Stimulated activated naive B cell treated with anti-CD40 and anti-IgM and Interleukin-4, amounts not matched to agents 10 μg/mL and 1 μg/mL and 100 μg/mL, for 72 hours (primary cell): ENCODE measurements around the gene STAT2.
A peak's percentile ranks its signal among the peaks of the same experiment; 100 is the strongest.
"Not testable (repeated sequence)": the region's sequence is repeated elsewhere in the genome, so short reads cannot be mapped to it uniquely, and the experiment has no call there.

ENCODE experiments used
- ATAC-seq, 2 donors: fragments of 150-1000 bp; cut with Tn5 transposase; replicated peaks; 2 replicates each; pipeline ENCODE4 v1.10.0; 2021; ENCODE audit warnings: moderate library complexity in 1 of 2
- DNase-seq: peaks from one replicate; pipeline ENCODE4 v3.0.0; 2021
- H3K27ac Mint-ChIP-seq: one replicate; pipeline ENCODE4 v1.8.0; 2022; ENCODE audit warnings: mild to moderate bottlenecking, mixed read lengths
- H3K27me3 Mint-ChIP-seq, 2 donors: one replicate each; pipeline ENCODE4 v1.8.0; 2022; ENCODE audit warnings: mixed read lengths in 2 of 2
- H3K36me3 Mint-ChIP-seq, 2 donors: one replicate each; pipeline ENCODE4 v1.8.0; 2022; ENCODE audit warnings: mixed read lengths in 2 of 2, mild to moderate bottlenecking in 1 of 2
- H3K4me1 Mint-ChIP-seq, 2 donors: one replicate each; pipeline ENCODE4 v1.8.0; 2022; ENCODE audit warnings: mixed read lengths in 2 of 2, mild to moderate bottlenecking in 1 of 2
- H3K4me3 Mint-ChIP-seq, 2 donors: one replicate each; pipeline ENCODE4 v1.8.0; 2022; ENCODE audit warnings: mild to moderate bottlenecking in 2 of 2, mixed read lengths in 2 of 2, moderate library complexity in 1 of 2
- H3K9me3 Mint-ChIP-seq, 2 donors: one replicate each; pipeline ENCODE4 v1.8.0; 2022; ENCODE audit warnings: mixed read lengths in 2 of 2, mild to moderate bottlenecking in 1 of 2

Gene STAT2

DNA sequence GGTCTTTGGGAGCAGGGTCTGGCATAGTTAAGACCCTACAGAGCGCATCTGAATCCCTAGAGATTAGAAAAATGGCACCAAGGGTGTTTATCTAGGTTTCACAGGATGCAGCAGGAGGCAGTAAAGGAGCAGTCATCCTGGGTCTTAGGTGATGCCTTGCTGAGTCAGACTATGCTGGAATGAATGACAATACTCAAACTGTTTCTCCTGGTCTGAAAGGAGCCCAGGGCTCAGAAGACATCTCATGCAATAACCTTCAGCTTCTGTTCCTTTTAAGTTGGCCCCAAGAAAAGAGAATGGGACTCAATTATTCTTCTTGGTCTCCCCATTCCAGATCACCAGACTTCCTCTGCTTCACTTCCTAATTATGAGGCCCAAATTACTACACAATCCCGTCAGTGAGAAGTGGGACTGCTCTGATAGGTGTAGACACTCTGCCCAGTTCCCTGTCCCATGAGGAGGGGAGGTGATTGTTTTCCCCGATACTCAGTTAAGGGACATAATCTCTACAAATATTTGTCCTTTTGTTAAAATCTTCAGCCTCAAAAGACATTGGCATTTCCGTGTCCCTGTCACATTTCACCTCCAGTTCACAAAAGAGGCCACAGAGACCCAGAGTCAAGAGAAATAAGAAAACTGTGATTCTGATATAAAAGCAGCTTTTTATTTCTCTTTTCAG is 17.5 kb upstream of the STAT2 start:
- H3K36me3 Mint-ChIP-seq, result no peaks in the 10 kb centered on the region
- H3K4me3 Mint-ChIP-seq, result no peak overlapping the region
- ATAC-seq, result peak in 1 of 2 donors; percentile 19
- peaks cover 20 to 47% of the 10 kb centered on the region in 2 donors for H3K4me1 Mint-ChIP-seq
- DNase-seq, result no peak
- H3K27me3 Mint-ChIP-seq, result no peaks in the 10 kb centered on the region
- peak overlapping the region; percentile 90 for H3K27ac Mint-ChIP-seq
- peaks cover 6% of the 10 kb centered on the region in 2 donors for H3K9me3 Mint-ChIP-seq

DNA sequence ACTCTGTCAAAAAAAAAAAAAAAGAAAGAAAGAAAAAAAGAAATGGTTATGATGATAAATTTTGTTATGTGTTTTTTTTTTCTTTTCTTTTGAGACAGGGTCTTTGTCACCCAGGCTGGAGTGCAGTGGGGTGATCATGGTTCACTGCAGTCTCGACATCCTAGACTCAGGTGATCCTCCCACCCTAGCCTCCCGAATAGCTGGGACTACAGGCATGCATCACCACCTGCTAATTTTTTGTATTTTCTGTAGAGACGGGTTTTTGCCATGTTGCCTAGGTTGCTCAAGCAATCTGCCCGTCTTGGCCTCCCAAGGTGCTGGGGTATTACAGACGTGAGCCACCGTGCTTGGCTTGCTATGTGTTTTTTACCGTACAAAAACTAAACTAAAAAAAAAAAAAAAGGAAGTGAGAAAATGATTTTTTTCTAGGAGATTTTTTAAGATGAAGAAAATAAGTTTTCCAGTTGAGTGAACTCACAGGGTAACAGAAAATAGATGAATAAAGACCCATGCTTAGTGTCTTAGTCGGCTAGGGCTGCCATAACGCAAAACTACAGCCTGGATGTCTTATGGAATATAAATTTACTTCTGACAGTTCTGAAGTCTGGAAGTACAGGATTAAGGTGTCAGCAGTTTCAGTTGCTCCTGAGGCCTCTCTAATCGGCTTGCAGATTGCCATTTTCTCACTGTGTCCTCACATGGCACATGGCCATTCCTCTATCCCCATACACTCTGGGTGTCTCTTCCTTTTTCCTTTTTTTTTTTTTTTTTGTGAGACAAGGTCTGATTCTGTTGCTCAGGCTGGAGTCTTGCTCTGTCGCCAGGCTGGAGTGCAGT is 15.9 kb upstream of the STAT2 start:
- Mint-ChIP-seq H3K27me3 (no peaks in the 10 kb centered on the region), H3K9me3 (peaks cover 6% of the 10 kb centered on the region in 2 donors), H3K27ac (peak overlapping the region; percentile 90), H3K4me1 (peaks cover 20 to 47% of the 10 kb centered on the region in 2 donors), H3K36me3 (no peaks in the 10 kb centered on the region), H3K4me3 (peak overlapping the region; percentile 13 to 73)
- ATAC-seq, result peak; percentile 88 to 93
- DNase-seq, result peak; percentile 60

DNA sequence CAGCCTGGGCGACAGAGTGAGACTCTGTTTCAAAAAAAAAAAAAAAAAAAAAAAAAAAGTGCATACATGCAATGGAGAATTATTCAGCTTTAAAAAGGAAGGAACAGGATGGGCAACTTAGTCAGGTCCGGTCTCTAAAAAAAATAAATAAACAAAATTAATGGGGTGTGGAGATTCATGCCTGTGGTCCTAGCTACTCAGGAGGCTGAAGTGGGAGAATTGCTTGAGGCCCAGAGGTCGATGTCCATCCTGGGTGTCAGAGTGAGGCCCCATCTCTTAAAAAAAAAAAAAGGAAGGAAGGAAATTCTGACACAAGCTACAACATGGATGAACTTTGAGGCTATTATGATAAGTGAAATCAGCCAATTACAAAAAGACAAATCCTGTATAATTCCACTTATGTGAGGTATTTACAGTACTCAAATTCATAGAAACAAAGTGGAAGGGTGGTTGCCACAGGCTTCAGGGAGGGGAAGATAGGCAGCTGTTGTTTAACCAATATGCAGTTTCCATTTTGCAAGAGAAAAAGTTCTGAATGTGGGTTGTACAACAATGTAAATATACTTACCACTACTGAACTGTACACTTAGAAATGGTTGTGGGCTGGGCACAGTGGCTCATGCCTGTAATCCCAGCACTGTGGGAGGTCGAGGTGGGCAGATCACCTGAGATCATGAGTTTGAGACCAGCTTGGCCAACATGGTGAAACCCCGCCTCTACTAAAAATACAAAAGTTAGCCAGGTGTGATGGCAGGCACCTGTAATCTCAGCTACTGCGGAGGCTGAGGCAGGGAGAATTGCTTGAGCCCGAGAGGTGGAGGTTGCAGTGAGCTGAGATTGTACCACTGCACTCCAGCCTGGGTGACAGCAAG is 15.1 kb upstream of the STAT2 start:
- no peak for DNase-seq
- Mint-ChIP-seq H3K36me3 (no peaks in the 10 kb centered on the region), H3K27ac (peak overlapping the region; percentile 90), H3K27me3 (no peaks in the 10 kb centered on the region), H3K4me1 (peaks cover 20 to 47% of the 10 kb centered on the region in 2 donors), H3K4me3 (peak overlapping the region; percentile 63 to 73), H3K9me3 (peaks cover 6% of the 10 kb centered on the region in 2 donors)
- peak; percentile 47 to 55 for ATAC-seq

DNA sequence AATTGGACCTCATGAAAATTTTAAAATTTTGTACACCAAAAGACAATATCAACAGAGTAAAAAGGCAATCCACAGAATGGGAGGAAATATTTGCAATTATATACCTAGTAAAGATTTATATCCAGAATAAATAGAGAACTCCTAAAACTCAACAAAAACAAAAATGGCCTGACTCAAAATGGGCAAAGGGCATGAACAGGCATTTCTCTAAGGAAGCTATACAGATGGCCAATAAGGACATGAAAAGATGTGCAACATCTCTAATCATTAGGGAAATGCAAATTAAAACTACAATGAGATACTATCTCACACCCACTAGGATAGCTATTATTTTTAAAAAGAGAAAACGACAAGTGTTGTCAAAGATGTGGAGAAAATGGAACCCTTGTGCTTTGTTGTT is 13.6 kb upstream of the STAT2 start:
- Mint-ChIP-seq H3K27me3 (no peaks in the 10 kb centered on the region), H3K27ac (no peak overlapping the region), H3K9me3 (peaks cover 6% of the 10 kb centered on the region in 2 donors), H3K36me3 (no peaks in the 10 kb centered on the region), H3K4me3 (no peak overlapping the region), H3K4me1 (peaks cover 20 to 47% of the 10 kb centered on the region in 2 donors)
- no peak for DNase-seq
- ATAC-seq, result no peak

DNA sequence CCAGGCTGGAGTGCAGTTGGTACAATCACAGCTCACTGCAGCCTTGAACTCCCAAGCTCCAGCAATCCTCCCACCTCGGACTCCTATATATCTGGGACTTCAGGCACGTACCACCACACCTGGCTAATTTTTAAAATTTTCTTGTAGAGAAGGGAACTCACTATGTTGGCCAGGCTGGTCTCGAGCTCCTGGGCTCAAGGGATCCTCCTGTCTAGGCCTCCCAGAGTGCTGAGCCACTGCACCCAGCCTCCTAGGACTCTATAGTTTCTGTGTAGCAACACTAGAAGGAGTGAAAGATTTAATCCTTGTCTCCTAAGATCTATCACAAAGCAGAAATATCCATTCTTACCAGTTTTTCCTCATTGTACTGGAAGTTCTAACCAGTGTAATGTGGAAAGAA is 7.0 kb upstream of the STAT2 start:
- H3K27ac Mint-ChIP-seq, result peak overlapping the region; percentile 20
- H3K4me3 Mint-ChIP-seq, result no peak overlapping the region

DNA sequence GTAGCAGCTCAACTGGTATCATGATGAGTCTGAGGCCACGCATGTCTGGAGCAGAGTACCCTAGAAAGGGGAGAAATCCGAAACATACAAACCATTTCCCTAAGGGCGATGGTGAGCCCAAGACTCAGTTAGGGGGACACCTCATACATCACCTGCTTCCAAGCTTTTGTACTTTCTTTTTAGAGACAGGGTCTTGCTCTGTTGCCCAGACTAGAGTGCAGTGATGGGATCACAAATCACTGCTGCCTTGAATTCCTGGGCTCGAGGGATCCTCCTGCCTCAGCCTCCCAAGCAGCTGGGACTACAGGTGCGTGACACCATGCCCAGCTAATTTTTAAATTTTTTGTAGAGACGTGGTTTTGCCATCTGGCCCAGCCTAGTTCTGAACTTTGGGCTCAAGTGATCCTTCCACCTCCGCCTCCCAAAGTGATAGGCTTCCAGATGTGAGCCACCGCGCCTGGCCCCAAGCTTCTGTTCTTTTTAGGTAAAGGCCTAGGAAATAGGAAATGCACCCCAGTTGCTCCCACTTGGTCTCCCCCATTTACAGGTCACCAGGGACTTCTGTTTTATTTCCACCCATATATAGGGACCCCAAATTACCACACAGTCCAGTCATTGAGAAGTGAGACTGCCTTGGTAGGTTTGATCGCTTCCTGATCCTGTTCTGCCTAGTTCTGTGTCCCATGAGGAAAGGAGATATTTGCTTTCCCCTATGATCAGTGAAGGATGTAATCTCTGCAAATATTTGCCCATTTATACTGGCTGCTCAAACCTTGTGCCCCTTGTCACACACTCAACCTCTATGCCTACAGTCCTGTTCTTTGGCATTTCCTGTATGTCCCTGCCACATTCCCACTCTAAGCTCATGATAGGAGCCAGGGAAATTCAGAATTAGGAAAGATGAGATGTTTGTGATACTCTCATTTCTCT is 2.5 kb upstream of the STAT2 start, which contains the start of gene APOF:
Gene APOF, minus strand, starts transcription at position 728 of the 930 bp plus-strand sequence. Its CDS starts 112 bp downstream, at position 616.
- H3K9me3 Mint-ChIP-seq, result no peaks in the 10 kb centered on the region
- DNase-seq, result no peak
- H3K4me3 Mint-ChIP-seq, result peak within 1 kb of the TSS in 1 of 2 donors; percentile 97
- ATAC-seq, result no peak
- no peaks in the 10 kb centered on the region for H3K36me3 Mint-ChIP-seq
- no peaks in the 10 kb centered on the region for H3K27me3 Mint-ChIP-seq
- H3K27ac Mint-ChIP-seq, result peak within 1 kb of the TSS; percentile 80
- peaks cover 16 to 33% of the 10 kb centered on the region in 2 donors for H3K4me1 Mint-ChIP-seq

More for the DNA sequence above, 7.0 kb upstream of the STAT2 start:
- Mint-ChIP-seq H3K9me3 (no peaks in the 10 kb centered on the region), H3K4me1 (peaks cover 3 to 12% of the 10 kb centered on the region in 2 donors), H3K27me3 (no peaks in the 10 kb centered on the region), H3K36me3 (no peaks in the 10 kb centered on the region)
- ATAC-seq (peak in 1 of 2 donors; percentile 20), DNase-seq (no peak)

DNA sequence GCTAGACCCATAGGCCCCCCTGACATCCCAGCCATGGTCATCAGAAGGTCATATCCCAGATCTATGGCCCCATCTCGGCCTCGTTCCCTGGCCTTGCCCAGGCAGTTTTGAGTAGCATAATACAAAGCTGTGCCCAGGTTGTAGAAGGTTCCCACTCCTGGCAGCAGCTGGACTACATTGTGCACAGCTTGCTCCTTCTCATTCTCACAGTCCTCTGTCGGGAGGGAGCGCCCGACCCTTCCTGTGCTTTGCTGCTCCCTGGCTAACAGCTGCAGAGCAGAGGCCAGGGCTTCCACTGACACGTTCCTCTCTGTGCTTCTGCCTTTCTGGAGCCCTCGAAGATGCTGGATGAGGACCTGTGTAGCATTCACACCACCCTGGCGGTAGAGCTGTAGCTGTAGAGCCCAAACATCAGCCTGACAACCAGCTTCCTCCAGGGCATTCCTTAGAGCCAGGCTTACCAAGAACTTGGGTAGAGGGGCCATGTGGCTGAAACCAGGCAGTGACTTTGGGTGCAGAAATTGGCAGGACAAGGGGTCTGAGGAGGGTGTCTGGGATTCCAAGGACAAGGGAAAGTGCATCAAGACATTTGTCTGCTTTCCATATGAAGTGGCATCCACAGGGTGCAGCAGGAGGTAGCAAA is 1.7 kb upstream of the STAT2 start:
- no peaks in the 10 kb centered on the region for H3K27me3 Mint-ChIP-seq
- peaks cover 16 to 26% of the 10 kb centered on the region in 2 donors for H3K4me1 Mint-ChIP-seq
- ATAC-seq, result no peak
- H3K9me3 Mint-ChIP-seq, result no peaks in the 10 kb centered on the region
- peak overlapping the region; percentile 98 for H3K27ac Mint-ChIP-seq
- DNase-seq, result no peak
- H3K4me3 Mint-ChIP-seq, result peak overlapping the region; percentile 92 to 97
- no peaks in the 10 kb centered on the region for H3K36me3 Mint-ChIP-seq

DNA sequence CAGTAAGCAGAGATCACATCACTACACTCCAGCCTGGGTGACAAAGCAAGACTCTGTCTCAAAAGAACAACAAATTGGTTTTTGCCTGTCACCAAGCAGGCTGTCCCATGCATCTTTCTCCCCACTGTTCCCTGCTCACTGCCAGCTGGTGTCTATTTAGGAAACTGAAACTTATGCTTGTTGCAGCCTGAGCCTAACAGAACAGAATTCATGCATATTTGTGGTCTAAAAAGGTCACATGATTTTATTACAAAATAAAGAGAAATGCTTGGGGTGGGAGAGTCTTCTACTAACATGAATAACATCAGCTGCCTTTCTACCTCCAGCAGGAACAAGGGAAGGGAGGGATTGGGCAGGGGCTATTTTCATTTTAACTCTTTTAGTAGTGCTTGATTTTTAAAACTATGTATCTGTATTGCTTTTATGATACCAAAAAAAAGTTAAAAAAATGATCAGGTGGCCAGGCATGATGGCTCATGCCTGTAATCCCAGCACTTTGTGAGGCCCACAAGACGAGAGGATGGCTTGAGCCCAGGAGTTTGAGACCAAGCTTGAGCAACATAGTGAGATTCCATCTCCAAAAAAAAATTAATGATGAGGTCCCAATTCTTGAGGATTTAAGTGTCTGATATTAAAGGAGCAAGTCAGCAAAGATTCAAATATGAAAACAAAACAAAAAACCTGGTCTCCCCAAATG is 923 bp downstream of the STAT2 start:
- DNase-seq (no peak), ATAC-seq (no peak)
- H3K4me1 Mint-ChIP-seq, result peaks cover 12 to 21% of the 10 kb centered on the region in 2 donors
- peaks cover 18 to 20% of the 10 kb centered on the region in 2 donors for H3K36me3 Mint-ChIP-seq
- peak overlapping the region; percentile 92 to 97 for H3K4me3 Mint-ChIP-seq
- no peaks in the 10 kb centered on the region for H3K9me3 Mint-ChIP-seq
- H3K27ac Mint-ChIP-seq, result peak overlapping the region; percentile 81
- H3K27me3 Mint-ChIP-seq, result no peaks in the 10 kb centered on the region

DNA sequence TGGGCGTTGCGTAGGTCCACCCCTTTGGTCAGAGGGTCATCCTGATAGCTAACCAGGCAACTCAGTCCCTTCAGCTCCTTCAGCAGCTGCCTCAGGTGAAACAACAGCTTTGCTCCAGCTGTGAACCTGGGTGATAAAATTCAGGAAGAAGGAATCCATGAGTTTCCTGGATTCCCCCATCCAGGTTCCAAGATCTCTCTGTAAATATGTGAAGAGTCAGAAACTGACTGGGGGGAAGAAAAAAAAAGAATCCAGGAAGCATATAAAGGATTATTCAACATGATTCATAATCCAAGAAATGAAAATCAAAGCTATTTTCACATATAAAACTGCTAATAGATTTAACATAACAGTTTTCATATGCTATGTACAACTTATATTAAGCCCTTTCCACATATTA is 8.6 kb downstream of the STAT2 start:
- H3K36me3 Mint-ChIP-seq, result peaks cover 38 to 59% of the 10 kb centered on the region in 2 donors
- peaks cover 0 to 3% of the 10 kb centered on the region in 2 donors for H3K4me1 Mint-ChIP-seq
- no peak for ATAC-seq
- DNase-seq, result no peak
- H3K27ac Mint-ChIP-seq, result no peak overlapping the region
- H3K4me3 Mint-ChIP-seq, result no peak overlapping the region
- no peaks in the 10 kb centered on the region for H3K9me3 Mint-ChIP-seq
- no peaks in the 10 kb centered on the region for H3K27me3 Mint-ChIP-seq

DNA sequence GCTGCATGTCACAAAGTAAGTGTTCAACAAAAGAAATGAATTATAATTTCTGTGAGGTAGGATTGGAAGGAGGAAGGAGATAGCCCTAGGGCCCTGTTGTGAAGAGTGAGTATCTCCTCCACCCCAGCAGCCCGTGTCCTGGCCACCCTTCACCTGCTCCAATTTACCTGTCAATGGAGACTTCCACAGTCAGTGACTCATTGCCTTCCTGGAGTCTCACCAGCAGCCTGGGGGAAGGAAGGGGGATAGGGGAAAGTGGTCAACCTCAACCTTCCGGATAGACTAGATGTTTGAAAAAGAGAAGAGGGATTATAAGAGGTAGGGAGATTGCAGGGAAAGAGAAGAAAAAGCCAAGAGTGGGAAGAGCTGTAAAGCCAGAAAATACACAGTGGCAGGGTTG is 9.2 kb downstream of the STAT2 start:
- H3K36me3 Mint-ChIP-seq, result peaks cover 38 to 59% of the 10 kb centered on the region in 2 donors
- peak overlapping the region; percentile 1 for H3K27ac Mint-ChIP-seq
- no peaks in the 10 kb centered on the region for H3K27me3 Mint-ChIP-seq
- ATAC-seq, result no peak
- no peak overlapping the region for H3K4me3 Mint-ChIP-seq
- H3K4me1 Mint-ChIP-seq, result peaks cover 3 to 4% of the 10 kb centered on the region in 2 donors
- no peak for DNase-seq
- no peaks in the 10 kb centered on the region for H3K9me3 Mint-ChIP-seq

DNA sequence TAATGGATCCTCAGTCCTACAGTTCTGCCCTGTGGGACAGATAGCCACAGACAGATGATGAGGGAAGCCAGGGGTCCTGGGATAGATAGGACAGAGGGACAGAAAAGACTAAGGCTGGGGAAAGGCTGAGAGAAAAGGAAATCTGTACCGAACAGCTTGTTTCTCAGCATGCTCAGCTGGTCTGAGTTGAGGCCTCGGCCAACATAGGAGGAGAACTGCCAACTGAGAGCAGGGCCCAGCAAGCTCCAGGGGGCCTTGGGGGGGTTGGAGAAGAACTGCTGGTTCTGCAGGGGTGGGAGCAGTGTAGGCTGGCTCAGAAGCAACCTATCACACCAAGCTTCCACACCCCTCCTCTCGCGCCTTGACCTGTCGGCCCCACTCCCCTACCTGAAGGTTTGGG is 11.1 kb downstream of the STAT2 start:
- Mint-ChIP-seq H3K9me3 (no peaks in the 10 kb centered on the region), H3K4me3 (no peak overlapping the region), H3K36me3 (peaks cover 33 to 55% of the 10 kb centered on the region in 2 donors), H3K27me3 (no peaks in the 10 kb centered on the region), H3K27ac (no peak overlapping the region), H3K4me1 (peaks cover 3 to 6% of the 10 kb centered on the region in 2 donors)
- ATAC-seq (no peak), DNase-seq (no peak)

DNA sequence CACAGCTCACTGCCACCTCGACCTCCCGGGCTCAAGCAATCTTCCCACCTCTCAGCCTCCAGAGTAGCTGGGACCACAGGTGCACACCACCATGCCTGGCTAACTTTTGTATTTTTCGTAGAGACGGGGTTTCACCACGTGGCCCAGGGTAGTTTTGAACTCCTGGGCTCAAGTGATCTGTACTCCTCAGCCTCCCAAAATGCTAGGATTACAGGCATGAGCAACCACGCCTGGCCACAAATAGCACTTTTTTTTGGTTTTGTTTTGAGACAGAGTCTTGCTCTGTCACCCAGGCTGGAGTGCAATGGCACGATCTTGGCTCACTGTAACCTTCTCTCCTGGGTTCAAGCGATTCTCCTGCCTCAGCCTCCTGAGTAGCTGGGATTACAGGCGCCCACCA is 12.7 kb downstream of the STAT2 start:
- not testable (repeated sequence) for H3K27me3 Mint-ChIP-seq, H3K4me1 Mint-ChIP-seq, H3K9me3 Mint-ChIP-seq, DNase-seq, H3K4me3 Mint-ChIP-seq
- Mint-ChIP-seq H3K36me3 (peaks cover 43 to 67% of the 10 kb centered on the region in 2 donors), H3K27ac (peak overlapping the region; percentile 42)
- peak in 1 of 2 donors; percentile 54 for ATAC-seq
